Lung microvascular endothelial cell (primary cell): ENCODE measurements around the gene LRRC4B. TPM values are rescaled to one million over a fixed set of nuclear protein-coding genes. Genes with fewer than 3 reads are reported as not detected.
A peak's percentile ranks its signal among the peaks of the same experiment; 100 is the strongest.
"Not testable (repeated sequence)": the region's sequence is repeated elsewhere in the genome, so short reads cannot be mapped to it uniquely, and the experiment has no call there.

Source experiments
- DNase-seq, 2 donors: peaks; one replicate each; pipeline versions ENCODE4 v3.0.0 to v3.0.0-alpha.2; 2010; ENCODE audit warnings: low read depth in 2 of 2
- total RNA-seq: library from RNA; depleted of rRNA; stranded (reverse); fragments of >200 nt; gene quantifications from 2 replicates; pipeline ENCODE4 v1.2.1, GENCODE V29; 2014

Gene LRRC4B, protein sequence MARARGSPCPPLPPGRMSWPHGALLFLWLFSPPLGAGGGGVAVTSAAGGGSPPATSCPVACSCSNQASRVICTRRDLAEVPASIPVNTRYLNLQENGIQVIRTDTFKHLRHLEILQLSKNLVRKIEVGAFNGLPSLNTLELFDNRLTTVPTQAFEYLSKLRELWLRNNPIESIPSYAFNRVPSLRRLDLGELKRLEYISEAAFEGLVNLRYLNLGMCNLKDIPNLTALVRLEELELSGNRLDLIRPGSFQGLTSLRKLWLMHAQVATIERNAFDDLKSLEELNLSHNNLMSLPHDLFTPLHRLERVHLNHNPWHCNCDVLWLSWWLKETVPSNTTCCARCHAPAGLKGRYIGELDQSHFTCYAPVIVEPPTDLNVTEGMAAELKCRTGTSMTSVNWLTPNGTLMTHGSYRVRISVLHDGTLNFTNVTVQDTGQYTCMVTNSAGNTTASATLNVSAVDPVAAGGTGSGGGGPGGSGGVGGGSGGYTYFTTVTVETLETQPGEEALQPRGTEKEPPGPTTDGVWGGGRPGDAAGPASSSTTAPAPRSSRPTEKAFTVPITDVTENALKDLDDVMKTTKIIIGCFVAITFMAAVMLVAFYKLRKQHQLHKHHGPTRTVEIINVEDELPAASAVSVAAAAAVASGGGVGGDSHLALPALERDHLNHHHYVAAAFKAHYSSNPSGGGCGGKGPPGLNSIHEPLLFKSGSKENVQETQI
- total RNA-seq: under 0.01 TPM in 1 of 2 replicates, not detected in the other

- no peak for DNase-seq
Measured at GRCh38 chr19:50567882-50568727, at the start of gene LRRC4B. Gene LRRC4B (minus strand): TSS chr19:50568435. CDS start chr19:50548838, 19,597 bp downstream.

GRCh38 chr19:50612504-50613404, 44.5 kb upstream of the LRRC4B start:
- DNase-seq: not testable (repeated sequence)

DNA sequence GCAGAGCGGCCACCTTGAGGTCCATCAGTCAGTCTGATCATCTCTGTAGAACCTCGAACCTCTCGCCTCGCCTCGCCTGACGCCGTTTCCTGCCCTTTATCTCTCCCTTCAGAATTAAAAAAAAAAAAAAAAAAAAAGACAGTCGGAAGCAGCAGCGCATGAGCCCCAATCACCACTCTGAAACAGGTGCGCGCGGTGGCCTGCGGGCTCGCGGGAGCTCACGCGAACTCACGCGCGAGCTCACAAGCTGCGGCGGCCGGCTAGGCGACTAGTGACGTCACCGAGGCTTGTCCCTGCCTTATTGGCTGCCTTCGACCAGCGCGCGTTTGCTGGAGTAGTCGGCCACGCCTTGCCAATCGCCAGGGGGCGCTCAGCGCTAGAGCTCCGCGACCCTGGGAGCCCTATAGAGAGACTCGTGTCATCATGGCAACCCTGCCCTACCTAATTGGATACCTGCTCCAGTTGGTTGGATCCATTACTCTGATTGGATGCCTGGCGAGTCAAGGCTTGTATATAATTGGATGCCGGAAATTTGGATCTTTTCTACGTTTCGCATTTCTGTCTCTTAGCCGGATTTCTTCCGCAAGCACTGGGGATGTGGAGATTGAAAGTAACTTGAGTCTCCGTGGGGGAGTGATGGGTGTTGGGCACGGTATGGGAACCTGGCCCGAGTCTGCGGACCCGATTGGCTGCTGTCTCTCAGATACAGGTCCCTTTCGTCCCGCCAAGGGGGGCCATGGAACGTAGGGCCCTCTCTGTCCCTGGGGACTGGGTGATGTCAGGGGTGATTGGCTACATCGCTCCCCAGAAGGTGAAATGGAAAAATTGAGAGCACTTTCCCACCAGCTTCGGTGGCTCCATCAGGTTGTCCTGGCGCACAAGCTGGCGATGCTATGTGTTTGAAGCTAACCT, 39.9 kb upstream of the LRRC4B start:
- DNase-seq: peak; percentile 90 to 92

DNA sequence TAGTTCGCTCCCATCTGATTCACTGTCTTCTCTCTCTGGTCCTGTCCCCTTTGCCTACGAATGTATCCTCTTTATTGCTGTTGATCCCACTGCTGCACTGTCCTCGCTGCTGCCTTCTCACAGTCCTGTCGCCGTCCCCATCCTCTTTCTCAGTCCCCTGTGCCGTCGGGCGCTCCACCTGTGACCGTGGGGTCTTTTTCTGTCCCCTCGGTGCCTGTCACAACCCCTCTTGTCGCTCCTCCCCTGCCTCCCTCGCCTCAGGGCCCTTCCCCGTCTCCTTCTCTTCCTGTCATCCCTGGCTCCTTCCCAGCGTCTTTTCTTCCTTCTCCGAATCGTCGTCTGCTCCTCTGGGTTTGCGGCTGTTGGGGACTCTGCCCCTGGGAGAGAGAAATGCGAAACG, 39.2 kb upstream of the LRRC4B start:
- DNase-seq: no peak

- not testable (repeated sequence) for DNase-seq
Measured at GRCh38 chr19:50606059-50606836, 38.0 kb upstream of the LRRC4B start.

DNA sequence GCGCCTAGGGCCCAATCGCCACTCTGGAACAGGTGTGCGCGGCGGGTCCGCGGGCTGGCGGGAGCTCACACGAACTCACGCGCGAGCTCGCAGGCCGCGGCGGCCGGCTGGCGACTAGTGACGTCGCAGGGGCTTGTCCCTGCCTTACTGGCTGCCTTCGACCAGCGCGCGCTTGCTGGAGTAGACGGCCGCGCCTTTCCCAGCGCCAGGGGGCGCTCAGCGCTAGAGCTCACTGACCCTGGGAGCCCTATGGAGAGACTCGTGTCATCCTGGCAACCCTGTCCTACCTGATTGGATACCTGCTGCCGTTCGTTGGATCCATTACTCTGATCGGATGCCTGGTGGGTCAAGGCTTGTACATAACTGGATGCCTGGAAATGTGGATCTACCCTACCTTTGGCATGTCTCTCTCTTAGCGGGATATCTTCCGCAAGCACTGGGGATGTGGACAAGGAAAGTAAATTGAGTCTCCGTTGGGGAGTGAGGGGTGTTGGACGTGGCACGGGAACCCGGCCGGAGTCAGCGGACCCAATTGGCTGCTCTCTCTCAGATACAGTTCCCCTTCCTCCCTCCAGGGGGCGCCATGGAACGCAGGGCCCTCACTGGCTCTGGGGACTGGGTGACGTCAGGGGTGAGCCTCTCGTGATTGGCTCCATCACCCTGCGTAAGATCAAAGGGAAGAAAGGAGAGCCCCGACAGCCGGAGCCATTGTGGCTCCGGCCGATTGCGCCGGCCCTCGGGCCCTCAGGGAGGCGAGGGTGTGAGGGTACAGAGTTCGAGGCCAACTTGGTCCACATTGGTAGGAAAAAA, 36.2 kb upstream of the LRRC4B start:
- DNase-seq: not testable (repeated sequence)

DNA sequence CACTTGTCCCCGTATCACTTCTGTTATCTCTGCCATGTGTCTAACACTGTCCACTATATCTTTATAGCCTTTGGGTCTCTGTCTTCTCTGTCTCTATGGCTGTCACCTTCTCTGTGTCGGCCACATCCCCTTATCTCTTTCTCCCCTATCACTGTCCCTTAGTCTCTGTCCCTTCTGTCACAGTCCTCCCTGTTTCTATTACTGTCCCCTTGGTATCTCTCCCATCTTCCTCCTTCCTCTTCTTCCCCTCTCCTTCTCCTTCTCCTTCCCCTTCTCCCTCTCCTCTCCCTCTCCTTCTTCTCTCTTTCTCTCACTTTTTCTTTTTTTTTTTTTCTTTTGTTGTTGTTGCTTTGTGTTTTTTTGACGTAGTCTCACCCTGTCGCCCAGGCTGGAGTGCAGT, 34.7 kb upstream of the LRRC4B start:
- DNase-seq: no peak

GRCh38 chr19:50602496-50602895, 34.3 kb upstream of the LRRC4B start:
- no peak for DNase-seq

- no peak for DNase-seq
Measured at GRCh38 chr19:50602089-50602422, 33.8 kb upstream of the LRRC4B start.

DNA sequence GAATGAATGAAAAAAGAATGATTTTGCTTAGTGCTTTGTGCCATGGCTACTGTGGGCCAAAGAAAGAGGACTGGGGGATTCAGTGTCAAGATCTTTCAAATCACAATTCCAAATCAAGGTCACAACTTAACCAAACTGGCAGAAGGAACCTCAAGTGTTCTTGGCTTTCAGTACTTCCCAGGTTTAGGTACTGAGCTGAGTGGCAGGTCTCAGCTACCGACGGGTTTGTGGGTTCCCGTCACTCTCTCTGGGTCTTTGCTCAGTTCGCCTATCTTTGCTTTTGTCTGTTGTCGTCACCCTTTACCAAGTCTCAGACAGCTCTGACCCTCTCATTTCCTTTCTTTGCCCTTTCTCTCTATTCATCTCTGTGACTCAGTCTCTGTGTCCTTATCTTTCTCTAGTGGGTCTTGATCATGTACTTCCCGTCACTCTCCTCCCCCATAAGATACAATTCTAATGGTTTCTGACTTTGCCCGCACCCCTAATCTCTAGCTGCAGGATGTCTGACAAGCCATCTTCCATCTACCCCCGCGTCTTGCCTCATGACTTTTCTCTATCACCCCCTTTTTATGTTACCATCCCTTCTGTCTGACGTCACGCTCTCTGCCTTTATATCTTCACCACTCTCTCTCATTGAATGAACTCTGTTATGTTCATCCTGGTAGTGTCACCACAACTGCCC, 33.3 kb upstream of the LRRC4B start:
- DNase-seq: no peak

- DNase-seq: peak in 1 of 2 donors; percentile 9
Measured at GRCh38 chr19:50599427-50599826, 31.2 kb upstream of the LRRC4B start.

DNA sequence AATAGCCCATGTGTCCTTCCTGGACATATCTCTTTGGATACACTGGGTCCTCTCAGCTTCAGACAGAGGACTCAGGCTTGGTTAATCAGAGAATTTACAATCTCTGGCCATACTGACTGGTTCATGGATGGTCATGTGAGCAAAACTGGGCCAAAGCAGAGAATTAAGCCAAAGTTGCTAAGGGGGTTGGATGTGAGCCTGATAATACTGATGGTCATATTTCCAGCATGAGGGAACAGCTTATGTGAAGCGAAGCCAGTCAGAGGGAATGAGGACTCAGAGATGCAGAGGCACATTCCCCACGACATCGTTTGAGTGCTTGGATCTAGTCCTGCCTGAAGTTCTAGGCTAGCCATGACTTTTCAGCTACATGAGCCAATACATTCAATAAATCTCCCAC, 22.0 kb upstream of the LRRC4B start:
- no peak for DNase-seq

- not testable (repeated sequence) for DNase-seq
Measured at GRCh38 chr19:50581795-50582660, 13.8 kb upstream of the LRRC4B start.

DNA sequence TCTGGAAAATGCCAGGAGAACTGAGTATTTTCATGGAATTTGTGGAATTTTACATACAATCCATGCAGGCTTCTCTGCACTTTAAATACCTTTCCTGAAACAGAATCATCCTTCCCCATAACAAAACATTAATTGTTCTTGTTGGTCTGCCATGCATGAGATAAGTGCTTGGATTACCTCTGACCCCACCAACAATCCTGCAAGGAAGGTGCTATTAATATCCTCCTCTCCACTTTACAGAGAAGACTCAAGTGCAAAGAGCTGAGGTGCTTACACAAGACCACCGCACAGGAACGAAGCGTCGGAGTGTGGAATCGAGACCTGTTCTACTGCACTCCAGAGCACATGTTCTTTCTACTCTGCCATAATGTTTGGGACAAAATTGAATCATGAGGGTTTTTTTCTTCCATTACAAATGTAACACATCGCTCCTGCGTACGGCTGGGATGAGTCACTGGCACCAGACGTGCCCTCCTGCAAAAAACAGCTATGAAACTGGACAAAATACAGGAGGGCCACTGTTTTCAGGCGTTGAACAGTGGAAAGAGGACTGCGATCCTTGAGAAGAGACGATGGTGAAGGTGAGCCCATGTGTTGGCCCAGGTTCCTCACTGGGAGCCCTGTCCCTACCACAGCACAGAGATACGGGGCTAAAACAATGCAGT, 12.9 kb upstream of the LRRC4B start:
- DNase-seq: no peak

- DNase-seq: no peak
Measured at GRCh38 chr19:50580240-50580639, 12.0 kb upstream of the LRRC4B start.

DNA sequence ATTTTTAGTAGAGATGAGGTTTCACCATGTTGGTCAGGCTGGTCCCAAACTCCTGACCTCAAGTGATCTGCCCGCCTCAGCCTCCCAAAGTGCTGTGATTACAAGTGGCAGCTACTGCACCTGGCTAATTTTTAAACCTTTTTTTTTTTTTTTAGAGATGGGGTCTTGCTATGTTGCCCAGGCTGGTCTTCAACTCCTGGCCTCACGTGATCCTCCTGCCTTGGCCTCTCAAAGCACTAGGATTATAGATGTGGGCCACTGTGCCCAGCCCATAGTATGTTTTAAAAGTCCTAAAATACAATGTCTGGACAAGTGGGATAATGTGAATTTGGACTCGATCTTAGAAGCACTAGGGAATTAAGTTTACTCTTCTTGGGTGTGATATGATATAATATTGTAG, 8.5 kb upstream of the LRRC4B start:
- DNase-seq: not testable (repeated sequence)
